Thyroid gland (tissue), 4 donors: ENCODE data around the gene CACHD1. TPM values are rescaled to one million over a fixed set of nuclear protein-coding genes. Genes with fewer than 3 reads are reported as not detected.
"Not testable (repeated sequence)": the region's sequence is repeated elsewhere in the genome, so short reads cannot be mapped to it uniquely, and the experiment has no call there.

ENCODE experiments used
- DNase-seq, 2 donors: peaks; one replicate each; pipeline ENCODE4 v3.0.0-alpha.2; 2019
- H3K27ac ChIP-seq, 3 donors: fragments of 200-600 bp; sonication (generic); 1 replicate in 2 of 3; 2 replicates in 1 of 3; pipeline ENCODE4 v1.5.1; 2016 to 2019; ENCODE audit warnings: mild to moderate bottlenecking in 1 of 3, moderate library complexity in 1 of 3
- H3K27me3 ChIP-seq: fragments of 200-600 bp; sonication (generic); one replicate; pipeline ENCODE4 v1.5.1; 2019
- H3K36me3 ChIP-seq, 2 donors: fragments of 200-600 bp; sonication (generic); one replicate each; pipeline ENCODE4 v1.5.1; 2016 to 2019
- H3K4me1 ChIP-seq, 2 donors: fragments of 200-600 bp; sonication (generic); one replicate each; pipeline ENCODE4 v1.5.1; 2017 to 2019
- H3K4me3 ChIP-seq, 3 donors: fragments of 200-600 bp; sonication (generic); replicated peaks in 1 of 3; 1 replicate in 2 of 3; 2 replicates in 1 of 3; pipeline ENCODE4 v1.5.1; 2016; ENCODE audit warnings: mild to moderate bottlenecking in 1 of 3
- H3K9me3 ChIP-seq: fragments of 200-600 bp; sonication (generic); one replicate; pipeline ENCODE4 v1.5.1; 2017
- CTCF ChIP-seq, 6 experiments: fragments of 200-600 bp in 3 of 6; fragments of 450-650 bp in 3 of 6; sonication (generic) in 3 of 6; IDR thresholded peaks; one replicate each; pipeline ENCODE4 v1.5.1; 2016 to 2019; ENCODE audit warnings: antibody characterized with exemption in 6 of 6, mild to moderate bottlenecking in 2 of 6, inconsistent platforms in 1 of 6, moderate library complexity in 1 of 6
- POLR2A ChIP-seq, 2 donors: fragments of 450-650 bp; IDR thresholded peaks; one replicate each; pipeline ENCODE4 v1.6.1; 2017; ENCODE audit warnings: antibody characterized with exemption in 2 of 2, mild to moderate bottlenecking in 2 of 2, moderate library complexity in 1 of 2
- WGBS, 2 donors: methylation state at CpG; one replicate each; pipeline ENCODE4 v1.1.5; 2017; 5-methylcytosine and 5-hydroxymethylcytosine counted together
- intact Hi-C: fragments of 100-400 bp; cut with DNase I; formaldehyde crosslinking; loops from one replicate; pipeline ENCODE4 v1.15.1; 2023
- microRNA-seq: library from miRNA; unstranded; fragments of <30 nt; microRNA quantifications from one replicate; pipeline ENCODE4, GENCODE V29; 2016
- small RNA-seq: library from RNA; depleted of rRNA; stranded (forward); fragments of <200 nt; gene quantifications from one replicate; pipeline ENCODE3, GENCODE V24; 2016
- total RNA-seq, 4 donors: library from RNA; depleted of rRNA; stranded (reverse); fragments of >200 nt; gene quantifications; one replicate each; pipeline ENCODE4 v1.2.3, GENCODE V29; 2016

The CACHD1 gene
- total RNA-seq, 4 donors from 2014 or later, result 12.9 to 25.1 (median 17.0) TPM

- WGBS, 2 donors, result 88 to 95% methylated on average over 1 of the region's 1 CpG
- Histone ChIP-seq H3K9me3 (no peaks in the 10 kb centered on the region), H3K4me3 (no peak overlapping the region), H3K36me3 (no peaks in the 10 kb centered on the region), H3K27ac (no peak overlapping the region), H3K4me1 (no peaks in the 10 kb centered on the region), H3K27me3 (no peaks in the 10 kb centered on the region)
- DNase-seq, result no peak
- intact Hi-C loops, result no loop called here
- TF ChIP-seq POLR2A (IDR thresholded peaks at IDR 0.05) (no peak), CTCF (IDR thresholded peaks at IDR 0.05) (no peak)
Measured at GRCh38 chr1:64727861-64728260, 257.9 kb downstream of the CACHD1 start.

DNA sequence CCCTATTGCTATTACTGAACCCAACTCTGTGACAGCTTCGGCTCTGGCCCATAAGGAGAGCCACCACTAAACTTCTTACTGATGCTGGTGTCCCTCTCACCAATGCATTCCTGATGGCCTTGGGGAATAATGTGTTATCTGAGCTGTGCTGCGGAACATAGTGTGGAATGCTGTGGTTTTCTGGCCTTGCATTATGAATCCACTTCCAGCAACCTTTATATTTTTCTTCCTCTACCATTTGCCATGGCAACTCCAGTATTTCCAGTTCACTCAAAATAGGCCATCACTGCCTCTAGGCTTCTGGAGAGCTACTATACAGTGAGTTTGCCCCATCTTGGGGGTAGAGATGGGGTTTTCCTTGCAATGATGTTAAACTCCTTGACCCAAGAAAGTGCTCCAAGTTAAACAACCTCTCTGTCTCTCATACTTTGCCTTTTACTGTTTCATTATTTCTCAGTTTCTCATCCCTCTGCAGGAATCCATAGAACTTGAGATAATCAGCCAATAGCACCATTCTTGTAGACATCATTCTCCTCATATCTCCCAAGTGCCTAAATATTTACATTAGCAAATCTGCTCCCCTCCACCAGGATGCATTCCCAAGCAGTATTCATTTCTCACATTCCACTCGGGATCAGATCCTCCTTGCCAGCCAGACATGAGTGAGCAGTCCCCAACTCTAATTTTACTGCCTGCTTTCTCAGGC, 263.8 kb downstream of the CACHD1 start:
- intact Hi-C loops, result no loop called here
- DNase-seq, result no peak
- no peak overlapping the region for H3K4me3 ChIP-seq
- WGBS, 2 donors, result 88 to 89% methylated on average over 3 of the region's 3 CpGs
- no peaks in the 10 kb centered on the region for H3K4me1 ChIP-seq
- TF ChIP-seq CTCF (IDR thresholded peaks at IDR 0.05) (no peak), POLR2A (IDR thresholded peaks at IDR 0.05) (no peak)
- no peaks in the 10 kb centered on the region for H3K27me3 ChIP-seq
- no peak overlapping the region for H3K27ac ChIP-seq
- no peaks in the 10 kb centered on the region for H3K9me3 ChIP-seq
- H3K36me3 ChIP-seq, result no peaks in the 10 kb centered on the region

DNA sequence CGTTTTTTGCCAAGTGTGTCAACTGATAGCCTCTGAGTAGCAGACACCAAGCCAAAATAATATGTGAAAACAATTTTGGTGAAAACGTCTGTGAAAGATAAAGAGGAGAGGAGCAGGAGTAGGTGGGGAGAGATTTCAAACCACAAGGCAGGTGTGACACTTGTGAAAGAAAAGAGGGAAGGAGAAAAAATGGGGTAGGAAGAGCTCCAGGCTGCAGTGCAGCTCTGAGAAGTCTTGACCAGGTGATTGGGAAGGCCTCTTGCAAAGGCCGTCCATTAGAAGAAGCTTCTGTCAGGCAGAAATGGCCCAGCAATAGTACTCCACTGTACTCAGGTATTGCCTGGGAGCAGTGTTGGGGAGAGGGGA, 264.3 kb downstream of the CACHD1 start:
- no peak overlapping the region for H3K4me3 ChIP-seq
- intact Hi-C loops, result no loop called here
- no peak for DNase-seq
- H3K36me3 ChIP-seq, result no peaks in the 10 kb centered on the region
- WGBS, 2 donors, result 79 to 82% methylated on average over 3 of the region's 3 CpGs
- H3K9me3 ChIP-seq, result no peaks in the 10 kb centered on the region
- H3K27ac ChIP-seq, result no peak overlapping the region
- H3K4me1 ChIP-seq, result no peaks in the 10 kb centered on the region
- no peaks in the 10 kb centered on the region for H3K27me3 ChIP-seq
- no peak for TF ChIP-seq CTCF (IDR thresholded peaks at IDR 0.05)
- TF ChIP-seq POLR2A (IDR thresholded peaks at IDR 0.05), result no peak

GRCh38 chr1:64740687-64741086, 270.8 kb downstream of the CACHD1 start:
- 97 to 100% methylated on average over 1 of the region's 1 CpG for WGBS, 2 donors

More at GRCh38 chr1:64740687-64741086, 270.8 kb downstream of the CACHD1 start:
- H3K27ac ChIP-seq, H3K4me1 ChIP-seq, H3K36me3 ChIP-seq, H3K9me3 ChIP-seq, H3K4me3 ChIP-seq, H3K27me3 ChIP-seq, DNase-seq, intact Hi-C loops: not testable (repeated sequence)

Small RNAs within 50 kb of the gene (microRNA-seq; reads per million reads assigned to microRNA genes)
- gene MIR4794, result not detected

Small RNAs within 50 kb of the gene (small RNA-seq; reads per million reads assigned to genes)
- gene MIR4794, result not detected
